GM23338 (cell line): ENCODE measurements around the gene OR51I2.

Experiments
- CREB1 ChIP-seq: fragments of 250-450 bp; sonication (Bioruptor Pico); IDR thresholded peaks from 2 replicates; pipeline ENCODE4 v1.5.0; 2020; ENCODE audit warnings: low read depth, mild to moderate bottlenecking, moderate library complexity
- EZH2 ChIP-seq: fragments of 200-600 bp; sonication (generic); IDR thresholded peaks from one replicate; pipeline ENCODE4 v1.8.0; 2017; ENCODE audit warnings: antibody characterized with exemption, mild to moderate bottlenecking, low read depth; ENCODE audit not compliant: unreplicated experiment
- EZH2phosphoT487 ChIP-seq: fragments of 200-600 bp; sonication (generic); IDR thresholded peaks from one replicate; pipeline ENCODE4 v1.8.1; 2018; ENCODE audit warnings: antibody characterized with exemption; ENCODE audit not compliant: unreplicated experiment
- JUNB ChIP-seq: IDR thresholded peaks from one replicate; pipeline ENCODE4 v1.6.1; 2016; ENCODE audit warnings: antibody characterized with exemption; ENCODE audit not compliant: unreplicated experiment
- NANOG ChIP-seq: IDR thresholded peaks from 2 replicates; pipeline ENCODE4 v1.6.1; 2016; ENCODE audit warnings: antibody characterized with exemption, borderline replicate concordance
- POLR2AphosphoS5 ChIP-seq: IDR thresholded peaks from 2 replicates; pipeline ENCODE4 v1.6.1; 2016; ENCODE audit warnings: antibody characterized with exemption, low read depth
- ZNF331 ChIP-seq: fragments of 250-450 bp; sonication (Bioruptor Pico); IDR thresholded peaks from 2 replicates; pipeline ENCODE4 v1.5.0; 2020; ENCODE audit warnings: low read depth, mild to moderate bottlenecking, moderate library complexity
- TF ChIP-seq, protein P1 (sequence below), 2 experiments: fragments of 200-600 bp in 1 of 2; sonication (generic) in 1 of 2; conservative IDR thresholded peaks; 2 replicates each; pipeline versions ENCODE4 v1.5.1 to v1.6.1; 2016 to 2017; ENCODE audit warnings: antibody characterized with exemption in 2 of 2, low read depth in 2 of 2, mild to moderate bottlenecking in 2 of 2, moderate library complexity in 1 of 2
- TF ChIP-seq, protein P2 (sequence below): IDR thresholded peaks from one replicate; pipeline ENCODE4 v1.6.1; 2018; ENCODE audit warnings: antibody characterized with exemption; ENCODE audit not compliant: unreplicated experiment

DNA sequence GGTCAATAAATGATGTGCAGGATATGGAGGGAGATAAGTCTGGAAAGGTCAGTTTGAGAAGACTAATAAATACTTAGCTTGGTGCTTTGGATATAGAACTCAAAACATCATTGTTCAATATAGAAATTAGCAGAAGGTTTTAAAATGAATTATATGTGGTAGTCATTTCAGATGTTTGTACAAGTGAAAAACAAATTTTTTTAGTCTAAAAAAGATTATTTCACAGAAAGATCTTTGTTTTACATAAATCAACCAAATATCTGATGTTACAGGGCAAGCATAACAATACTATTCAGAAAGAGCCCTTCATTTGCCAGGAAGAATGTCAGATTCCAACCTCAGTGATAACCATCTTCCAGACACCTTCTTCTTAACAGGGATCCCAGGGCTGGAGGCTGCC lies 39.3 kb downstream of the OR51I2 start, which contains the start of gene OR52D1:
- TF ChIP-seq ZNF331 (CRISPR knock-in tag): no peak
- TF ChIP-seq, protein P1, sequence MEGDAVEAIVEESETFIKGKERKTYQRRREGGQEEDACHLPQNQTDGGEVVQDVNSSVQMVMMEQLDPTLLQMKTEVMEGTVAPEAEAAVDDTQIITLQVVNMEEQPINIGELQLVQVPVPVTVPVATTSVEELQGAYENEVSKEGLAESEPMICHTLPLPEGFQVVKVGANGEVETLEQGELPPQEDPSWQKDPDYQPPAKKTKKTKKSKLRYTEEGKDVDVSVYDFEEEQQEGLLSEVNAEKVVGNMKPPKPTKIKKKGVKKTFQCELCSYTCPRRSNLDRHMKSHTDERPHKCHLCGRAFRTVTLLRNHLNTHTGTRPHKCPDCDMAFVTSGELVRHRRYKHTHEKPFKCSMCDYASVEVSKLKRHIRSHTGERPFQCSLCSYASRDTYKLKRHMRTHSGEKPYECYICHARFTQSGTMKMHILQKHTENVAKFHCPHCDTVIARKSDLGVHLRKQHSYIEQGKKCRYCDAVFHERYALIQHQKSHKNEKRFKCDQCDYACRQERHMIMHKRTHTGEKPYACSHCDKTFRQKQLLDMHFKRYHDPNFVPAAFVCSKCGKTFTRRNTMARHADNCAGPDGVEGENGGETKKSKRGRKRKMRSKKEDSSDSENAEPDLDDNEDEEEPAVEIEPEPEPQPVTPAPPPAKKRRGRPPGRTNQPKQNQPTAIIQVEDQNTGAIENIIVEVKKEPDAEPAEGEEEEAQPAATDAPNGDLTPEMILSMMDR (conservative IDR thresholded peaks at IDR 0.05; ENCODE audit: low read depth in 2 of 2): no peak
- TF ChIP-seq EZH2phosphoT487: no peak
- no peak for TF ChIP-seq EZH2
- TF ChIP-seq, protein P2, sequence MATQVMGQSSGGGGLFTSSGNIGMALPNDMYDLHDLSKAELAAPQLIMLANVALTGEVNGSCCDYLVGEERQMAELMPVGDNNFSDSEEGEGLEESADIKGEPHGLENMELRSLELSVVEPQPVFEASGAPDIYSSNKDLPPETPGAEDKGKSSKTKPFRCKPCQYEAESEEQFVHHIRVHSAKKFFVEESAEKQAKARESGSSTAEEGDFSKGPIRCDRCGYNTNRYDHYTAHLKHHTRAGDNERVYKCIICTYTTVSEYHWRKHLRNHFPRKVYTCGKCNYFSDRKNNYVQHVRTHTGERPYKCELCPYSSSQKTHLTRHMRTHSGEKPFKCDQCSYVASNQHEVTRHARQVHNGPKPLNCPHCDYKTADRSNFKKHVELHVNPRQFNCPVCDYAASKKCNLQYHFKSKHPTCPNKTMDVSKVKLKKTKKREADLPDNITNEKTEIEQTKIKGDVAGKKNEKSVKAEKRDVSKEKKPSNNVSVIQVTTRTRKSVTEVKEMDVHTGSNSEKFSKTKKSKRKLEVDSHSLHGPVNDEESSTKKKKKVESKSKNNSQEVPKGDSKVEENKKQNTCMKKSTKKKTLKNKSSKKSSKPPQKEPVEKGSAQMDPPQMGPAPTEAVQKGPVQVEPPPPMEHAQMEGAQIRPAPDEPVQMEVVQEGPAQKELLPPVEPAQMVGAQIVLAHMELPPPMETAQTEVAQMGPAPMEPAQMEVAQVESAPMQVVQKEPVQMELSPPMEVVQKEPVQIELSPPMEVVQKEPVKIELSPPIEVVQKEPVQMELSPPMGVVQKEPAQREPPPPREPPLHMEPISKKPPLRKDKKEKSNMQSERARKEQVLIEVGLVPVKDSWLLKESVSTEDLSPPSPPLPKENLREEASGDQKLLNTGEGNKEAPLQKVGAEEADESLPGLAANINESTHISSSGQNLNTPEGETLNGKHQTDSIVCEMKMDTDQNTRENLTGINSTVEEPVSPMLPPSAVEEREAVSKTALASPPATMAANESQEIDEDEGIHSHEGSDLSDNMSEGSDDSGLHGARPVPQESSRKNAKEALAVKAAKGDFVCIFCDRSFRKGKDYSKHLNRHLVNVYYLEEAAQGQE: no peak
- TF ChIP-seq POLR2AphosphoS5: no peak
- no peak for TF ChIP-seq NANOG
- TF ChIP-seq CREB1 (CRISPR knock-in tag): no peak
- TF ChIP-seq JUNB: no peak
